GM21786 (cell line): ENCODE data around the gene RNF144B.
A peak's percentile ranks its signal among the peaks of the same experiment; 100 is the strongest.

ENCODE experiments used
- ATAC-seq: cut with Tn5 transposase; IDR thresholded peaks from one replicate; pipeline ENCODE4 v1.9.1; 2021; ENCODE audit not compliant: unreplicated experiment

RNF144B gene

DNA sequence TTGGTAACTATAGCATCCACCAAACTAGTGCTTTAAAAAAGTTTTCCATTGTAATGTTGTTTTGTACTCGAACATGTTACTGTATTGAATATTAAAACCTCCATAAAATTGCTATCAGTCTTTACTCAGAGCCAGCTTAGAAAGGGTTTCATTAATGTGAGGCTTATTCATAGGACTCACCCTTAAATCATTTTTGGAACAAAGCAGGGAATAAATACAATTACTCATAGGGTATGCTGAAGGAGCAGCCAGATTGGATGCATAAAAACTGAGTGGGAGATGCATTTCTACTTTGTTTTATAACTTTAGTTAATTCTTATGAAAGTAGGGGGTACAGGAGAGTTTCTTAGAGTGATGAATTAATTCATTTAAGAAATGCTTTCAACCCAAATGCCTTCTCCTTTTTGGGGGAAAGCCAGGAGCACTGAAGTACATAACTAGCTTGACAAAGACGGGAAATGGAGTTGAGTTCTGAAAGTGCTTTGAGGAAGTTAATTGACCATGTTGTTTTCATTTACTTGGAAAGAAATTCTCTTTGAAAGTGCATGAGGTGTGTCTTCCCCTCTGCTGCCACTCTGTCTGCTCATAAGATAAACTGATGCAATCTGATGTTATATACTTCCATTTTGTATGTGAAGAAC lies 90.3 kb downstream of the RNF144B start:
- no peak for ATAC-seq

DNA sequence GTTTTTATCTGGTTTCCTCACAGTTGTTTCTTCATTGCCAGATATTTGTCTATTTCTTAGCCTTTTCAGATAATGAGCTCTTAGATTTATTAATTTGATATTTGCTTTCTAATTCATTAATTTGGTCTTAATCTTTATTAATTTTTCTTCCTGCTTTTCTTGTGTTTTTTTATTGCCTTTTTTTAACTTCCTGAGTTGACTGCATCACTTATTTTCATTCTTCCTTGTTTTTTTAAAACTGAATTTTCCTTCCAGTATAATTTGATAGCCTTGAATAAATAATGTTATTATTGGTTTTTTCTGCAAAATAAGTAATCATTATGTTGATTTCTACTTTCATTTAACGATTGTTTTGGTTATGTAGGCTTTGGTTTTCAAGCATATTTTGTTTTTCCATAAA lies 91.5 kb downstream of the RNF144B start:
- ATAC-seq: no peak

DNA sequence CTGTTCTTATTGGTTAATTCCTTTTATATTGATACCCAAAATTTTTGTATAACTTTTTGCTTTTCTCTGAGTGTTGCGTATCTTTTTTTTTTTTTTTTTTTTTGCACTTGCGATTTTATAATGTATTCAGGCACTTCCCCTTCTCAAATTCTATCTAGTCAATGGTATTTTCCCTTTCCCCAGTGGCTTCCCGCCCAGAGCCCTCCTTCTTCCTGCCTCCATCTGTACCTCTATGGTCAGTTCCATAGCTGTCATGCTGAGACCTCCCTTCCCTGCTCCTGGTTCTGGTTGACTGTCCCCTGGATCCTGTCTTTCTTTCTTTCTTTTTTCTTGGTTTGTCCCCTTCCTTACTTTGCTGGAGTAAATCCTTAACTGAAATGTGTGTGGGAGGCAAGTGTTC lies 94.7 kb downstream of the RNF144B start:
- ATAC-seq: no peak

- ATAC-seq: no peak
Measured at GRCh38 chr6:18485660-18486435, 98.7 kb downstream of the RNF144B start.

GRCh38 chr6:18488004-18488403 lies 100.9 kb downstream of the RNF144B start:
- ATAC-seq: no peak

DNA sequence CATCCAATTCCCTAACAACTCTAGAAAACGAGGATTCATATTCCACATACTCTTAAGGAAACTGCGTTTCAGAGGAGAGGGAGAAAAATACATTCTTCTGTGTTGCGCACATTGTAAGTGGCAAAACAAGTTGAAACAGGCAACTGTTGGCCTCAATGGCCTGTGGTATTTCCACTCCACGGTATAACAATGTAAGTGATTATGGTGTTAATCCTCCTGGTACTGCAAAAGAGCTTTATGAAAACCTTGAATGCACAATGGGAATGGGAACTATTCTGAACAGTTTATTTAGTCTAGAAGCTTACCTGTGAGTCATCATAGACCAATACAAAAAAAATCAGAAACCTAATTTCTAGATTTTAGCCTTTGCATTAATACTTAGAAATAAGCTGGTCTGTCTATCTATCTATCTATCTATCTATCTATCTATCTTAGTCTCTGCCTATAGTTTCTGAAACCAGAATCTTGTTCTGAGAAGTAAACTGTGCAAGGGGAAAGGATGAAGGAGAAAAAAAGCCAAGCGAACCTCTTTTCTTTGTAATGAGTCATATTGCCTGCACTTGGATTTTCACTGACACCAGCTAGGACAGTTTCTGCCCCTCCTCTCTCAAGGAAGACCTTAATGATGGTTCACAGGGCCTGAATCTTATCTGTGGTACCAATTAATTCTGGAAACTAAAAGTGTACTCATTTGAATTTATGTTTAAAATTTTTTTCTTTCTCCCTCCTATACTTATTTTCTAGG lies 101.5 kb downstream of the RNF144B start:
- no peak for ATAC-seq

GRCh38 chr6:18489335-18489734 lies 102.2 kb downstream of the RNF144B start:
- no peak for ATAC-seq

GRCh38 chr6:18491308-18492045 lies 104.3 kb downstream of the RNF144B start:
- no peak for ATAC-seq

DNA sequence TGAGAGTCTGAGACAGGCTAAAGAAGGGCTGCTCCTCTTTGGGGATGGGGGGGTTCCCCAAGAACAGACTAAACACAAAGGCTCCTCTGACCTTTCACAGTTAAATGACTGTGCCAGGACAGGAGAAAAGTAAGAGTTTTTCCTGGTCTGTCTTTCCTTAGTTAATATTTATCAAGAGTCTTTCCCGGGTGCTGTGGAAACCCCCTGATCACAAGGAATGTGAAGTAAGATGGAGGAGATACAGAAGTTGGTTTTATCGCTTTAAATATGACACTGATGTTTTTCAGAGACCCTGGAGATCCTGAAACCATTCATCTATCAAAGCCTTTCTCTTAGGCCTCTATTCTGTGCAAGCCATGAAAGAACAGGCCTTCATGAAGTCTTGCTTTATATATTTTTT lies 105.8 kb downstream of the RNF144B start:
- ATAC-seq: no peak

DNA sequence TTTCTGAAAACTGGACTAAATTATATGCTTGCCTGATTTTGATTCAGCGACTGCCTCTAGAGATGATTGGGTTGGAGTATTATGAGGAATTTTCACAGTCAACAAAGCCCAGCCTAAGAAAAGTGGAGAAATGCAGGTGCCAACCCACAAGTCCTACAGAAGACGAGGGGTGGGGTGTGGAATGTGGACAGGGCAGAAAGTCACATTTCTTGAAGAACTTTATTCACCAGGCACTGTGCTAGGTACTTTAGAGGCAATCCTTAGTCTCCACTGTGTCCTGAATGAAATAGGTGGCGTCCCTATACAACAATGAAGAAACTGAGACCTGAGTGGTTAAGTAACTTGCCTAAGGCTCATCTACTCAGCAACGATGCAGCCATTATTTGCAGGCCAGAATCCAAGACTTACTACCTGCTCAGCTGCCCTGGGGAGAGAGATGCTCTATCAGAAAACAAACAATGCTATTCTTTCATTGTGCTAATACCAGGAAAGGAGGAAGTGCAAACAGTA lies 106.3 kb downstream of the RNF144B start:
- ATAC-seq: no peak

- ATAC-seq: no peak
Measured at GRCh38 chr6:18493925-18494324, 106.8 kb downstream of the RNF144B start.

GRCh38 chr6:18495236-18495635 lies 108.1 kb downstream of the RNF144B start:
- ATAC-seq: no peak

DNA sequence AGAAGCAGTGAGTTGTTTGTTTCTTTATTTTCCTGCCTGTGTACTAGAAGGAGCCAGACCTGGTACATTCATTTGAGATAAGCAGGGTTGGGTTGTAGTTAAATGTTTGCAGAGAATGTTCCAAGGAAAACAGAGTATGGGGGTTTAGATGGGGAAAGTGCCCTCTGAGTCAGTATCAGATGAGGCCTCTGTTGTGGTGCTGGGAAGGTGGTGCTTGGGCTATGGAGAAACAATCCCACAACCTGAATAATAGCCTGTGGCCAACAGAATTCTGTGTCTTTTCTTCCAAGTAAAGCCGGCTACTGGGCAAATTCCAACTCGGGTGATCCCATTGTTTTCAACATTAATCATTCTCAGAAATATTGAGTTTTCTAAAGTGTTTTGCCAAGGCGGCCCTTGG lies 109.3 kb downstream of the RNF144B start:
- no peak for ATAC-seq

DNA sequence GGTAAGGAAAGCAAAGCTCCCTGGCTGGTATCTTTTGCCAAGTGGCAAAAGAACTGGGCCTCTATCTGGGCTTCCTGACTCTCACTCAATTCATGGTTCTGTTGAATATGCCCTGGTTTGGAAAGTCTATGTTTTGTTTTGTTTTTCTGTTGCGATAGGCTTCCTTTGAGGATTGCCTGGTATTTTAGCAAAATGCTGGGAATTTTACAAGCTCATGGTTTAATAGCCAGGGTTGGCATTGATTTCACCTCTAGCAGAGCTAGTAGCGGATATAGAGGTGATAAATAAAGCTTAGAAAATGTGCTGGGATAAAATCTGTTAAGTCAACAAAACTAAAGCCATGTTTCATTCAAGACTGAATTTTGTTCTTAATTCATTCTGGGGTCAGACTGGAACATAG lies 109.9 kb downstream of the RNF144B start:
- no peak for ATAC-seq

- no peak for ATAC-seq
Measured at GRCh38 chr6:18498408-18498807, 111.3 kb downstream of the RNF144B start.

DNA sequence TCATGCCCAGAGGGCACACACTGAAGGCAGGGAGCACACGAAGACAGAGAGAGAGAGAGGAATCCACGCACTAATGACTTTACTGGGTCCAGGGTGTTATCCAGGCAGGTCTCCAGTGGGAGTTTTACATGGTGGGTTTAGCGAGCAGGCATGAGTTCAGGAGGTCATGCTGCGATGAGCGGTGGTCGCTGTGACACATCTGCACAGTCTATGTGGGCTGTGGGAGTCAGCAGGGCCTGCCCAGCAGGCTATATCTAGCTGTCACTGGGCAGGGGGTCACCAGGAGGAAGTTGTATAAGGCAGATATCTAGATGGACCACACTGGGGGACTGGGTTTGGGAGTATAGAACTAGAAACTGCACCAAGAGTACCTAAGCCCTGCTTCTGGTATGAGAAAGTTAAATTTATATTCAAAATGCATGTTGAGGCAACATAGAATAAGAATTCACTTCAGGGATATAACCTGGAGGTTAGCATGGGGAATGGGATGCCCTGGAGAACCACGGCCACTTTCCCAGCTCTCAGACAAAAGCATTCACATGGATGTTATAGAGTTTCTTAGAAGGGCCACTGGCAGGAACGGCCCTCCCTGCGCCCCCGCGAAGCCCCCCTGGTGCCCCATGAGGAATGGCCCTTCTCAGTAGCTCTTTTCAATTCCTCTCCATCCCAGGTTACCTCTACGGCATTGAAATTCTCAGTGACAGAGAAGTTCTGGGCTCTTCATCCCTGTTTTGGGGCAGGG lies 113.9 kb downstream of the RNF144B start:
- no peak for ATAC-seq

DNA sequence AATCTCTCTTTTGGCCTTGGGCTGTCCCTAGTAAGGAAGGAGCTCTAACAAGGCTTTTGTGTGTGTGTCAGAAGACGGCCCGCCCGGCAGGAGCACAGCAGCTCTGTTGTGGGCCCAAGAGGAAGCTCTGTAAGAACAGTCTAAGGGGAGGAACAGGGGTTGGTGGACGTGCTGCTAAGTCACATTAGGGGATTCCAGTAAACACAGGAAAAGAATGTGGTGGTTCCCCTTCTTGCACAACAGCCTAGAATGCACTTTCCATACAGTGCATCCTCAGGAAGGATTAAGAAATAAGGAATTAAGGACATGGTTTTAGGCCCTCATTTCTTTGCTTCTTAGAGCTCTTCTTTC lies 114.5 kb downstream of the RNF144B start:
- peak; percentile 37 for ATAC-seq

DNA sequence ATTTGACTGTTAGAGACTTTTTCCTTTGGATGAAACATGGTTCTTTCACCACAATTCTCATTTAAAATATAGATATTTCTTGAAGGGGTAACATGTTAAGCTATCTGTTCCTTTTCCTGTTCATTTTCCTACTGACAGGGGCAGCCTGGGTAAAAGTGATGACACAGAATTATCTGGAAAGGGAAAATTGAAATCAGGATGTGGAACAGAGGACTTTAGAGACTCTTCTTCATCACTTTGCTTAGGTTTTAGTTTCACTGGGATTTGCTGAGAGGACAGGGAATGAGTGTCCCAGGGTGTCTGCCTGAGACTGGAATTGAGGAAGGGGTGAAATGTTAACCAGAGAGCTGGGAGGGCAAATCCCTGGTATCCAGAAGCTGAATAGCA lies 116.0 kb downstream of the RNF144B start:
- ATAC-seq: no peak

- peak; percentile 81 for ATAC-seq
Measured at GRCh38 chr6:18503593-18504231, 116.6 kb downstream of the RNF144B start.

- ATAC-seq: no peak
Measured at GRCh38 chr6:18504232-18504596, 117.1 kb downstream of the RNF144B start.
